ENCODE data around the gene TXLNB.
"Not testable (repeated sequence)": the region's sequence is repeated elsewhere in the genome, so short reads cannot be mapped to it uniquely, and the experiment has no call there.

Gene TXLNB

DNA sequence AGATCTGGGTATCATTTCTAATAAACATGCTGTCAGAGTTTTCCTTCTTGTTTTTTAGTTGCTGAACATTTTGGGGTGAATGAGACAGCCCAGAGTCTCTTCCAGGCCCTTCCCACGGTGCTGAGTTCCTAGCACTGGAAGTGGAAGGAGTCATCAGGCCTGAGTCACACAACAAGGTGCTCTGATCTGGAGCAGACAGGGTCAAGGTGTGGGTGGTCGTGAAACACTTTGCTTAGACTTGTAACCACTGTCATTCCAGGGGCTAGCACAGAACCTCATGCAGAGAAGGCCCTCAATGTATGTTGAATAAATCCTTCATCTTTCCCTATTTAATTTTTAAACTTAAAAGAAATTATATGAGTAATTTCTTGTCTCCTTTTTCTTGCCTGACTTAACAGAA, 60.6 kb downstream of the TXLNB start:
- TF ChIP-seq, protein P1, sequence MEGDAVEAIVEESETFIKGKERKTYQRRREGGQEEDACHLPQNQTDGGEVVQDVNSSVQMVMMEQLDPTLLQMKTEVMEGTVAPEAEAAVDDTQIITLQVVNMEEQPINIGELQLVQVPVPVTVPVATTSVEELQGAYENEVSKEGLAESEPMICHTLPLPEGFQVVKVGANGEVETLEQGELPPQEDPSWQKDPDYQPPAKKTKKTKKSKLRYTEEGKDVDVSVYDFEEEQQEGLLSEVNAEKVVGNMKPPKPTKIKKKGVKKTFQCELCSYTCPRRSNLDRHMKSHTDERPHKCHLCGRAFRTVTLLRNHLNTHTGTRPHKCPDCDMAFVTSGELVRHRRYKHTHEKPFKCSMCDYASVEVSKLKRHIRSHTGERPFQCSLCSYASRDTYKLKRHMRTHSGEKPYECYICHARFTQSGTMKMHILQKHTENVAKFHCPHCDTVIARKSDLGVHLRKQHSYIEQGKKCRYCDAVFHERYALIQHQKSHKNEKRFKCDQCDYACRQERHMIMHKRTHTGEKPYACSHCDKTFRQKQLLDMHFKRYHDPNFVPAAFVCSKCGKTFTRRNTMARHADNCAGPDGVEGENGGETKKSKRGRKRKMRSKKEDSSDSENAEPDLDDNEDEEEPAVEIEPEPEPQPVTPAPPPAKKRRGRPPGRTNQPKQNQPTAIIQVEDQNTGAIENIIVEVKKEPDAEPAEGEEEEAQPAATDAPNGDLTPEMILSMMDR (IDR thresholded peaks at IDR 0.05): no peak
- no peaks in the 10 kb centered on the region for H3K4me1 ChIP-seq
- no peaks in the 10 kb centered on the region for H3K9me3 ChIP-seq
- H3K27ac ChIP-seq: no peak overlapping the region
- H3K27me3 ChIP-seq: no peaks in the 10 kb centered on the region
- no peak overlapping the region for H3K4me3 ChIP-seq
- H3K36me3 ChIP-seq: no peaks in the 10 kb centered on the region
- intact Hi-C loops (cut with DNase I; ENCODE audit: low total_unique reads): no loop called here
- DNase-seq: no peak

DNA sequence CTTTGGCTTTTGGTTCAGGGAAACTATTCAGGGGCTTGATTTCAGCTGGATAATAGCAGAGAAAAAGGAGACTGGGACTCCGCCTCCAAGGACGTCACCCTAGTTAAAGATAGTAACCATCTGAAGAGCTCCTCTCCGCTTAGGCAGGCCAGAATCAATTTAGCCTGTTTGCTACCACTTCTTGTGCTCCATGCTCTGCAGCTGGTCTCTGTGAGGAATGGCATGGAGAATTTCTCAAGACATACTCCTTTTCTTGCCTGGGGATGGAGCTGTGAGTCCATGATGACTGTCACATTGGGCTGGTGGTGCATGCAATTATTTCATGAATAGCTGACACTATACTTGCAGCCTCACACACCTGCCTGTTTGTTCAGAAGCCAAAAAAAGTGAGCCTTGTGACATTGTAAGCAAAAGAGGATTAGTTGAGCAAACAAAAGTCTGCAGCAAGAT, 61.4 kb downstream of the TXLNB start:
- Histone ChIP-seq H3K27me3 (no peaks in the 10 kb centered on the region), H3K9me3 (no peaks in the 10 kb centered on the region), H3K27ac (no peak overlapping the region), H3K4me1 (no peaks in the 10 kb centered on the region), H3K36me3 (no peaks in the 10 kb centered on the region), H3K4me3 (no peak overlapping the region)
- TF ChIP-seq, protein P1 (IDR thresholded peaks at IDR 0.05): no peak
- DNase-seq: no peak
- intact Hi-C loops (cut with DNase I; ENCODE audit: low total_unique reads): no loop called here

DNA sequence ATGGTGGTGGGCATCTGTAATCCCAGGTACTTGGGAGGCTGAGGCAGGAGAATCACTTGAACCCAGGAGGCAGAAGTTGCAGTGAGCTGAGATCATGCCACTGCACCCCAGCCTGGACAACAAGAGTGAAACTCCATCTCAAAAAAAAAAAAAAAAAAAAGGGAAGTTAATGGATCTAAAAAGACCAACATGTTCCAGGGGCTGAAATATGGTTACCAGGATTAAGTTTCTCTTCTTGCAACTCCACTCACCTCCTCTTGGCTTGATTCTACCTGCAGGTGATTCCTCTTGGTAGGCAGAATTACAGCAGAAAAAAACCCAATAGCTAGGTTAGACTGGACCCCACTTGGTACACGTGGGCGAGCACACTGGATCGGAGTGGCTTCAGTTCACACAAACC, 63.4 kb downstream of the TXLNB start:
- H3K27me3 ChIP-seq; DNase-seq; H3K36me3 ChIP-seq; H3K4me1 ChIP-seq; H3K9me3 ChIP-seq; intact Hi-C loops (cut with DNase I; ENCODE audit: low total_unique reads); H3K4me3 ChIP-seq; H3K27ac ChIP-seq: not testable (repeated sequence)

DNA sequence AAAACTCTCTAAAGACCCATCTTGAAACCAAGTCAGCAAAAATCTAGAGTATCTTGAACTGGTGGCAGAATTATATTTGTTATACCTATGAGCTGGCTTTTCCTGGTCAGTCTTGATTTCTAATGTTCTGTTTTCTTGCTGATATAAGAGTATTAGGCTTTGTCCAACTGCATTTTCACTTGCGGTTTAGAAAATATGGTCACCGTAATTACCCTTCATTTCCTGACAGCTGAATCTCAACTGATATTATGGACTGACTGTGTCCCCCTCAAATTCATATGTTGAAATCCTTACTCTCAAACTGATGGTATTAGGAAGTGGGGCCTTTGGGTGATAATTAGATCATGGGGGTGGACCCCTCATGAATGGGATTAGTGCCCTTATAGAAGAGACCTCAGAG, 72.1 kb downstream of the TXLNB start:
- H3K4me1 ChIP-seq: peaks cover 0 to 7% (median 3%) of the 10 kb centered on the region in 4 donors
- H3K36me3 ChIP-seq: no peaks in the 10 kb centered on the region
- TF ChIP-seq, protein P1 (IDR thresholded peaks at IDR 0.05): no peak
- intact Hi-C loops (cut with DNase I; ENCODE audit: low total_unique reads): loop anchor here (5.0 kb wide), 1 partner anchor 143 kb away; no protein-coding TSS in a partner anchor
- H3K27ac ChIP-seq: peak overlapping the region in 1 of 2 donors; percentile 4
- H3K4me3 ChIP-seq: no peak overlapping the region
- no peaks in the 10 kb centered on the region for H3K9me3 ChIP-seq
- no peaks in the 10 kb centered on the region for H3K27me3 ChIP-seq
- no peak for DNase-seq

DNA sequence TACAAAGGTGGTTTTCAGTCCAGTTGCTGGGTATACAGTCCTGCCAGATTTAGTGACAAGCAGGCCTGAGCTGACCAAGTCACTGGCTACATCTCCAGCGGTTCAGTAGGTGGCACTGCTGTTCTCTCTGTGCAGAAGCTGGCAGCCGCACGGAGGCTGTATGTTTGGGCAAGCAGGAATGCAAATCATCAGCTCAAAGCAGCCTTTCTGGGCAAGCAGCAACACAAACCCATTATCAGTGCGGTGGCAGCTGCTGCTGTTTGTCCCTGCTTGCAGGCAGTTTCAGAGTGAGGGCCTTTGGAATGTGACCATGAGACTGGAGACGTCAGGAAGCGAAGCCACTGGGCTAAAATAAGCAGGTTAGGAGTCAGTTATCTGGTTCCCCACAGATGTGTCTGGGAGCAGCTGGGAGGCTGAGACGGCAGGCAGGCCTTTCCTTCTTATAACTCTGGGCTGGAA, 72.5 kb downstream of the TXLNB start:
- TF ChIP-seq, protein P1 (IDR thresholded peaks at IDR 0.05): peak; percentile 79 to 81
- Histone ChIP-seq H3K9me3 (no peaks in the 10 kb centered on the region), H3K27ac (peak overlapping the region in 1 of 2 donors; percentile 4), H3K4me1 (peaks cover 0 to 7% (median 3%) of the 10 kb centered on the region in 4 donors), H3K36me3 (no peaks in the 10 kb centered on the region), H3K4me3 (no peak overlapping the region), H3K27me3 (no peaks in the 10 kb centered on the region)
- DNase-seq: peak; percentile 87 to 88
- intact Hi-C loops (cut with DNase I; ENCODE audit: low total_unique reads): loop anchor here (5.0 kb wide), 1 partner anchor 143 kb away; no protein-coding TSS in a partner anchor

DNA sequence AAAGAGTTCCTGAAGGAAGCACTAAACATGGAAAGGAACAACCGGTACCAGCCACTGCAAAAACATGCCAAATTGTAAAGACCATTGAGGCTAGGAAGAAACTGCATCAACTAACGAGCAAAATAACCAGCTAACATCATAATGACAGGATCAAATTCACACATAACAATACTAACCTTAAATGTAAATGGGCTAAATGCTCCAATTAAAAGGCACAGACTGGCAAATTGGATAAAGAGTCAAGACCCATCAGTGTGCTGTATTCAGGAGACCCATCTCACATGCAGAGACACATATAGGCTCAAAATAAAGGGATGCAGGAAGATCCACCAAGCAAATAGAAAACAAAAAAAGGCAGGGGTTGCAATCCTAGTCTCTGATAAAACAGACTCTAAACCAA, 79.3 kb downstream of the TXLNB start:
- H3K4me3 ChIP-seq; H3K36me3 ChIP-seq; DNase-seq; H3K27ac ChIP-seq; H3K27me3 ChIP-seq; intact Hi-C loops (cut with DNase I; ENCODE audit: low total_unique reads); H3K4me1 ChIP-seq: not testable (repeated sequence)
- H3K9me3 ChIP-seq: peaks cover 0 to 27% (median 0%) of the 10 kb centered on the region in 3 donors

DNA sequence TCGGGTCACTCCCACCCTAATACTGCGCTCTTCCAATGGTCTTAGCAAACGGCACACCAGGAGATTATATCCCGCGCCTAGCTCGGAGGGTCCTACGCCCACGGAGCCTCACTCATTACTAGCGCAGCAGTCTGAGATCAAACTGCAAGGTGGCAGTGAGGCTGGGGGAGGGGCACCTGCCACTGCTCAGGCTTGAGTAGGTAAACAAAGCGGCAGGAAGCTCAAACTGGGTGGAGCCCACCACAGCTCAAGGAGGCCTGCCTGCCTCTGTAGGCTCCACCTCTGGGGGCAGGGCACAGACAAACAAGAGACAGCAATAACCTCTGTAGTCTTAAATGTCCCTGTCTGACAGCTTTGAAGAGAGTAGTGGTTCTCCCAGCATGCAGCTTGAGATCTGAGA, 81.0 kb downstream of the TXLNB start:
- H3K4me3 ChIP-seq; H3K36me3 ChIP-seq; H3K4me1 ChIP-seq; DNase-seq; H3K27ac ChIP-seq; intact Hi-C loops (cut with DNase I; ENCODE audit: low total_unique reads); H3K27me3 ChIP-seq: not testable (repeated sequence)
- H3K9me3 ChIP-seq: peaks cover 0 to 40% (median 5%) of the 10 kb centered on the region in 3 donors
